Measurements from ENCODE around the gene RAB6A.
A peak's percentile ranks its signal among the peaks of the same experiment; 100 is the strongest.

Gene RAB6A

GRCh38 chr11:73729594-73730206 is 31.2 kb downstream of the RAB6A start:
- ChIA-PET CTCF (interaction anchor here (0.6 to 1.2 kb wide), 2 partner anchors 8 to 18 kb away, joined by 5 to 6 read pairs; no protein-coding TSS in a partner anchor), POLR2A (ENCODE audit: low non-redundant PET) (interaction anchor here (0.5 kb wide), 1 partner anchor 10 kb away, joined by 5 read pairs; no protein-coding TSS in a partner anchor)
- H3K27ac ChIP-seq = no peak overlapping the region
- TF ChIP-seq CTCF (conservative IDR thresholded peaks at IDR 0.05; ENCODE audit: low read depth) = 0 out of 2 replicates have a peak, but pooled peaks have one; percentile 9
- peak; percentile 8 for DNase-seq (ENCODE audit: low spot score)

- CTCF ChIA-PET = no interaction called here
- no peak for TF ChIP-seq CTCF (conservative IDR thresholded peaks at IDR 0.05; ENCODE audit: low read depth)
- POLR2A ChIA-PET (ENCODE audit: low non-redundant PET) = no interaction called here
- DNase-seq (ENCODE audit: low spot score) = no peak
- no peak overlapping the region for H3K27ac ChIP-seq
These were observed 32.9 kb downstream of the RAB6A start for GRCh38 chr11:73728000-73728399.

- no peak overlapping the region for H3K27ac ChIP-seq
- POLR2A ChIA-PET (ENCODE audit: low non-redundant PET) = no interaction called here
- no peak for TF ChIP-seq CTCF (conservative IDR thresholded peaks at IDR 0.05; ENCODE audit: low read depth)
- no peak for DNase-seq (ENCODE audit: low spot score)
- CTCF ChIA-PET = interaction anchor here (0.7 kb wide), 1 partner anchor 66 kb away, joined by 5 read pairs; no protein-coding TSS in a partner anchor
These were observed 34.0 kb downstream of the RAB6A start for GRCh38 chr11:73726825-73727224.

GRCh38 chr11:73717136-73717535 is 43.7 kb downstream of the RAB6A start:
- ChIA-PET CTCF (no interaction called here), POLR2A (ENCODE audit: low non-redundant PET) (no interaction called here)
- H3K27ac ChIP-seq = peak overlapping the region; percentile 13; the same call in 1 of the 2 replicates
- TF ChIP-seq CTCF (conservative IDR thresholded peaks at IDR 0.05; ENCODE audit: low read depth) = no peak
- no peak for DNase-seq (ENCODE audit: low spot score)

- ChIA-PET CTCF (no interaction called here), POLR2A (ENCODE audit: low non-redundant PET) (no interaction called here)
- TF ChIP-seq CTCF (conservative IDR thresholded peaks at IDR 0.05; ENCODE audit: low read depth) = no peak
- DNase-seq (ENCODE audit: low spot score) = no peak
- no peak overlapping the region for H3K27ac ChIP-seq
These were observed 44.5 kb downstream of the RAB6A start for GRCh38 chr11:73716153-73717056.

- CTCF ChIA-PET = no interaction called here
- no peak for TF ChIP-seq CTCF (conservative IDR thresholded peaks at IDR 0.05; ENCODE audit: low read depth)
- POLR2A ChIA-PET (ENCODE audit: low non-redundant PET) = no interaction called here
- no peak for DNase-seq (ENCODE audit: low spot score)
- no peak overlapping the region for H3K27ac ChIP-seq
These were observed 45.3 kb downstream of the RAB6A start for GRCh38 chr11:73715541-73715940.

Measured in RWPE1 (cell line).